ENCODE measurements around the gene HOXD9.

Gene HOXD9

GRCh38 chr2:176079831-176080539 is 42.5 kb upstream of the HOXD9 start:
- H3K4me3 ChIP-seq (ENCODE audit: low read depth, low read length) = no peak overlapping the region
- no peaks in the 10 kb centered on the region for H3K4me1 ChIP-seq
- H3K4me2 ChIP-seq (ENCODE audit: low read length) = no peak overlapping the region
- no peaks in the 10 kb centered on the region for H3K36me3 ChIP-seq (ENCODE audit: control insufficient read depth, insufficient read depth, low read length)
- H3K27ac ChIP-seq = no peak overlapping the region
- no peak overlapping the region for H3K9ac ChIP-seq
- H2AFZ ChIP-seq = no peak overlapping the region
- no peaks in the 10 kb centered on the region for H3K79me2 ChIP-seq
- H3K27me3 ChIP-seq (ENCODE audit: control insufficient read depth, insufficient read depth, low read length) = peaks cover 44% of the 10 kb centered on the region
- TF ChIP-seq CTCF (IDR thresholded peaks at IDR 0.05) = peak; percentile 12
- H3K9me3 ChIP-seq (ENCODE audit: control insufficient read depth, low read length) = peaks cover 5% of the 10 kb centered on the region

GRCh38 chr2:176080540-176081375 is 41.8 kb upstream of the HOXD9 start:
- Histone ChIP-seq H3K9ac (no peak overlapping the region), H3K79me2 (no peaks in the 10 kb centered on the region), H3K4me2 (ENCODE audit: low read length) (no peak overlapping the region), H3K27ac (no peak overlapping the region), H2AFZ (no peak overlapping the region), H3K9me3 (ENCODE audit: control insufficient read depth, low read length) (peaks cover 5% of the 10 kb centered on the region), H3K4me3 (ENCODE audit: low read depth, low read length) (no peak overlapping the region), H3K27me3 (ENCODE audit: control insufficient read depth, insufficient read depth, low read length) (peaks cover 44% of the 10 kb centered on the region), H3K36me3 (ENCODE audit: control insufficient read depth, insufficient read depth, low read length) (no peaks in the 10 kb centered on the region), H3K4me1 (no peaks in the 10 kb centered on the region)
- TF ChIP-seq CTCF (IDR thresholded peaks at IDR 0.05) = no peak

GRCh38 chr2:176081376-176081836 is 41.1 kb upstream of the HOXD9 start:
- TF ChIP-seq CTCF (IDR thresholded peaks at IDR 0.05) = no peak
- H3K9me3 ChIP-seq (ENCODE audit: control insufficient read depth, low read length) = peaks cover 5% of the 10 kb centered on the region
- no peaks in the 10 kb centered on the region for H3K4me1 ChIP-seq

GRCh38 chr2:176081837-176082524 is 40.5 kb upstream of the HOXD9 start:
- no peaks in the 10 kb centered on the region for H3K36me3 ChIP-seq (ENCODE audit: control insufficient read depth, insufficient read depth, low read length)
- no peak overlapping the region for H3K9ac ChIP-seq
- no peaks in the 10 kb centered on the region for H3K4me1 ChIP-seq
- no peak for TF ChIP-seq CTCF (IDR thresholded peaks at IDR 0.05)
- H3K9me3 ChIP-seq (ENCODE audit: control insufficient read depth, low read length) = peaks cover 5% of the 10 kb centered on the region
- no peaks in the 10 kb centered on the region for H3K79me2 ChIP-seq
- H3K4me3 ChIP-seq (ENCODE audit: low read depth, low read length) = no peak overlapping the region
- H2AFZ ChIP-seq = no peak overlapping the region
- H3K27ac ChIP-seq = no peak overlapping the region
- peaks cover 48% of the 10 kb centered on the region for H3K27me3 ChIP-seq (ENCODE audit: control insufficient read depth, insufficient read depth, low read length)
- H3K4me2 ChIP-seq (ENCODE audit: low read length) = no peak overlapping the region

More at GRCh38 chr2:176081376-176081836, 41.1 kb upstream of the HOXD9 start:
- no peak overlapping the region for H3K4me2 ChIP-seq (ENCODE audit: low read length)
- no peak overlapping the region for H3K27ac ChIP-seq
- no peaks in the 10 kb centered on the region for H3K79me2 ChIP-seq
- no peak overlapping the region for H3K9ac ChIP-seq
- no peaks in the 10 kb centered on the region for H3K36me3 ChIP-seq (ENCODE audit: control insufficient read depth, insufficient read depth, low read length)
- no peak overlapping the region for H3K4me3 ChIP-seq (ENCODE audit: low read depth, low read length)
- peaks cover 44% of the 10 kb centered on the region for H3K27me3 ChIP-seq (ENCODE audit: control insufficient read depth, insufficient read depth, low read length)
- no peak overlapping the region for H2AFZ ChIP-seq
